Heart left ventricle (tissue), 16 donors: ENCODE data around the gene TSPYL6. TPM values are rescaled to one million over a fixed set of nuclear protein-coding genes. Genes with fewer than 3 reads are reported as not detected.

ENCODE experiments used
- ATAC-seq, 4 donors: fragments of 200-7000 bp; cut with Tn5 transposase; one replicate each; pipeline ENCODE4 v1.9.1; 2020 to 2022; ENCODE audit warnings: moderate library complexity in 4 of 4, mild to moderate bottlenecking in 3 of 4, moderate number of reproducible peaks in 1 of 4
- DNase-seq, 5 donors: peaks; one replicate each; pipeline ENCODE4 v3.0.0-alpha.2; 2020
- H3K27ac ChIP-seq, 12 donors: fragments of 200-600 bp; sonication (generic) in 4 of 12; one replicate each; pipeline versions ENCODE4 v1.5.0 to v1.8.0; 2016 to 2022; ENCODE audit warnings: mild to moderate bottlenecking in 2 of 12
- H3K27me3 ChIP-seq, 9 donors: fragments of 200-600 bp; sonication (generic) in 2 of 9; one replicate each; pipeline versions ENCODE4 v1.5.1 to v1.8.0; 2016 to 2022; ENCODE audit warnings: mild to moderate bottlenecking in 3 of 9
- H3K36me3 ChIP-seq, 9 donors: fragments of 200-600 bp; sonication (generic) in 2 of 9; one replicate each; pipeline versions ENCODE4 v1.5.0 to v1.8.0; 2018 to 2022; ENCODE audit warnings: mild to moderate bottlenecking in 2 of 9
- H3K4me1 ChIP-seq, 12 donors: fragments of 200-600 bp; sonication (generic) in 4 of 12; one replicate each; pipeline versions ENCODE4 v1.5.0 to v1.8.0; 2016 to 2022; ENCODE audit warnings: mild to moderate bottlenecking in 3 of 12
- H3K4me3 ChIP-seq, 12 donors: fragments of 200-600 bp; sonication (generic) in 4 of 12; one replicate each; pipeline versions ENCODE4 v1.5.0 to v1.8.0; 2017 to 2022; ENCODE audit warnings: mild to moderate bottlenecking in 9 of 12, moderate library complexity in 4 of 12
- H3K9me3 ChIP-seq, 12 donors: fragments of 200-600 bp; sonication (generic) in 4 of 12; one replicate each; pipeline versions ENCODE4 v1.5.0 to v1.8.0; 2016 to 2022; ENCODE audit warnings: mild to moderate bottlenecking in 1 of 12
- CTCF ChIP-seq, 12 donors: fragments of 200-600 bp; sonication (generic) in 4 of 12; IDR thresholded peaks; one replicate each; pipeline versions ENCODE4 v1.5.0 to v1.8.0; 2018 to 2022; ENCODE audit warnings: antibody characterized with exemption in 12 of 12, mild to moderate bottlenecking in 5 of 12
- POLR2A ChIP-seq, 2 donors: fragments of 450-650 bp; IDR thresholded peaks; one replicate each; pipeline ENCODE4 v1.6.1; 2017; ENCODE audit warnings: antibody characterized with exemption in 2 of 2, mild to moderate bottlenecking in 2 of 2, moderate library complexity in 2 of 2
- WGBS, 4 donors: extraction: QIAGEN DNeasy Blood & Tissue Kit in 2 of 4; methylation state at CpG; one replicate each; pipeline versions ENCODE4 v1.1.5 to v1.1.7; 2013 to 2018; 5-methylcytosine and 5-hydroxymethylcytosine counted together
- intact Hi-C, 10 donors: fragments of 100-400 bp; cut with DNase I; formaldehyde crosslinking; loops; one replicate each; pipeline versions ENCODE4 v1.11.1 to v1.14.2; 2022
- polyA plus RNA-seq, 2 donors: library from polyadenylated mRNA; stranded (reverse); fragments of 200-250 nt; gene quantifications; one replicate each; pipeline ENCODE4 v1.2.3, GENCODE V29; 2013
- total RNA-seq, 9 donors: library from RNA; depleted of rRNA in 2 of 9; stranded (reverse); fragments of >200 nt in 2 of 9; fragmentation: NEBNext Ultra II Directional in 3 of 9; extraction: Animal tissue kit (Norgen Biotek cat#: 25700) in 3 of 9; gene quantifications; one replicate each; pipeline versions ENCODE4 v1.1.0 to v1.2.4, GENCODE V29; 2016 to 2023
- donor health status: ischemic (EF 13 %, LVEDD 7.1; RV severe dilation, severe dysfunction).
- donor health status: healthy with polysubstance abuse.
- donor health status: DM: no; HTN: yes; CAD: no.
- donor health status: DM: no; HTN: no; CAD: no.
- donor health status: ischemic (EF 25% LVEDD 6.9; RV normal size, moderate dysfunction).
- donor health status: ischemic (EF 25% LVEDD 5.7; RV mildly dilated, moderate dysfunction).
- donor health status: healthy.
- donor health status: DM: yes; HTN: yes; CAD: no.
- donor health status: ischemic (EF 35%, LVEDD 5.7; RV mildly dilated, moderate dysfunction).
- donor health status: nonischemic (EF 11% LVEDD 7.7; RV severe dilation, severe dysfunction).
- donor health status: DM: yes; HTN: yes; CAD: no.
- donor health status: PGD.
- donor health status: ischemic (EF 29% LVEDD 5.4; RV normal size, mild dysfunction).
- donor health status: nonischemic (EF 23%, LVEDD 6.1; RV moderate dilation, normal function).

Gene TSPYL6
- total and polyA plus RNA-seq, 11 donors = 0.03 to 0.12 (median 0.08) TPM; not detected in 8

GRCh38 chr2:54262015-54262765 lies 6.2 kb upstream of the TSPYL6 start:
- Histone ChIP-seq H3K36me3 (no peaks in the 10 kb centered on the region), H3K4me3 (no peak overlapping the region), H3K9me3 (peaks cover 0 to 5% (median 0%) of the 10 kb centered on the region in 12 donors), H3K27ac (no peak overlapping the region), H3K4me1 (peaks cover 0 to 7% (median 0%) of the 10 kb centered on the region in 12 donors), H3K27me3 (no peaks in the 10 kb centered on the region)
- ATAC-seq (no peak), DNase-seq (no peak)
- WGBS, 4 donors = 83 to 90% (median 85%) methylated on average over 2 of the region's 2 CpGs
- intact Hi-C loops = no loop called here
- no peak for TF ChIP-seq CTCF (IDR thresholded peaks at IDR 0.05)
- TF ChIP-seq POLR2A (IDR thresholded peaks at IDR 0.05) = no peak

- 59 to 71% (median 68%) methylated on average over 2 of the region's 2 CpGs for WGBS, 4 donors
- Histone ChIP-seq H3K9me3 (peaks cover 0 to 5% (median 0%) of the 10 kb centered on the region in 12 donors), H3K4me1 (peaks cover 0 to 6% (median 0%) of the 10 kb centered on the region in 12 donors), H3K36me3 (no peaks in the 10 kb centered on the region), H3K4me3 (no peak overlapping the region), H3K27ac (no peak overlapping the region), H3K27me3 (no peaks in the 10 kb centered on the region)
- TF ChIP-seq POLR2A (IDR thresholded peaks at IDR 0.05) (no peak), CTCF (IDR thresholded peaks at IDR 0.05) (no peak)
- DNase-seq (no peak), ATAC-seq (no peak)
- intact Hi-C loops = no loop called here
Observed at GRCh38 chr2:54261537-54261936, 5.5 kb upstream of the TSPYL6 start.

- H3K27ac ChIP-seq = no peak overlapping the region
- intact Hi-C loops = no loop called here
- ATAC-seq (no peak), DNase-seq (no peak)
- H3K27me3 ChIP-seq = no peaks in the 10 kb centered on the region
- no peaks in the 10 kb centered on the region for H3K36me3 ChIP-seq
- no peak overlapping the region for H3K4me3 ChIP-seq
- TF ChIP-seq CTCF (IDR thresholded peaks at IDR 0.05) (no peak), POLR2A (IDR thresholded peaks at IDR 0.05) (no peak)
- 93 to 99% (median 97%) methylated on average over 2 of the region's 2 CpGs for WGBS, 4 donors
- H3K4me1 ChIP-seq = peaks cover 0 to 6% (median 0%) of the 10 kb centered on the region in 12 donors
- peaks cover 0 to 5% (median 0%) of the 10 kb centered on the region in 12 donors for H3K9me3 ChIP-seq
Observed at GRCh38 chr2:54260241-54260595, 4.2 kb upstream of the TSPYL6 start.

- intact Hi-C loops = no loop called here
- WGBS, 4 donors = 94 to 96% (median 96%) methylated on average over 6 of the region's 6 CpGs
- H3K27ac ChIP-seq = no peak overlapping the region
- H3K4me3 ChIP-seq = no peak overlapping the region
- no peaks in the 10 kb centered on the region for H3K27me3 ChIP-seq
- no peak for TF ChIP-seq CTCF (IDR thresholded peaks at IDR 0.05)
- TF ChIP-seq POLR2A (IDR thresholded peaks at IDR 0.05) = no peak
- DNase-seq (no peak), ATAC-seq (no peak)
- no peaks in the 10 kb centered on the region for H3K36me3 ChIP-seq
- H3K9me3 ChIP-seq = peaks cover 0 to 2% (median 0%) of the 10 kb centered on the region in 12 donors
- peaks cover 0 to 6% (median 0%) of the 10 kb centered on the region in 12 donors for H3K4me1 ChIP-seq
Observed at GRCh38 chr2:54259413-54260240, 3.6 kb upstream of the TSPYL6 start.
